Subcutaneous adipose tissue (tissue), 4 donors: ENCODE measurements around the gene THRA. TPM values are rescaled to one million over a fixed set of nuclear protein-coding genes. Genes with fewer than 3 reads are reported as not detected.

Experiments used
- total RNA-seq, 4 donors: library from RNA; depleted of rRNA; stranded (reverse); fragments of >200 nt; gene quantifications; one replicate each; pipeline ENCODE4 v1.1.0, GENCODE V29; 2016
- TF ChIP-seq, protein P1 (sequence below): fragments of 450-650 bp; IDR thresholded peaks from one replicate; pipeline ENCODE4 v1.5.1; 2016; ENCODE audit warnings: low read depth, mild to moderate bottlenecking, control low read depth, antibody characterized with exemption, moderate library complexity

THRA gene
- total RNA-seq, 4 donors from 2014 or later = 35.7 to 81.2 (median 47.1) TPM

- TF ChIP-seq, protein P1, sequence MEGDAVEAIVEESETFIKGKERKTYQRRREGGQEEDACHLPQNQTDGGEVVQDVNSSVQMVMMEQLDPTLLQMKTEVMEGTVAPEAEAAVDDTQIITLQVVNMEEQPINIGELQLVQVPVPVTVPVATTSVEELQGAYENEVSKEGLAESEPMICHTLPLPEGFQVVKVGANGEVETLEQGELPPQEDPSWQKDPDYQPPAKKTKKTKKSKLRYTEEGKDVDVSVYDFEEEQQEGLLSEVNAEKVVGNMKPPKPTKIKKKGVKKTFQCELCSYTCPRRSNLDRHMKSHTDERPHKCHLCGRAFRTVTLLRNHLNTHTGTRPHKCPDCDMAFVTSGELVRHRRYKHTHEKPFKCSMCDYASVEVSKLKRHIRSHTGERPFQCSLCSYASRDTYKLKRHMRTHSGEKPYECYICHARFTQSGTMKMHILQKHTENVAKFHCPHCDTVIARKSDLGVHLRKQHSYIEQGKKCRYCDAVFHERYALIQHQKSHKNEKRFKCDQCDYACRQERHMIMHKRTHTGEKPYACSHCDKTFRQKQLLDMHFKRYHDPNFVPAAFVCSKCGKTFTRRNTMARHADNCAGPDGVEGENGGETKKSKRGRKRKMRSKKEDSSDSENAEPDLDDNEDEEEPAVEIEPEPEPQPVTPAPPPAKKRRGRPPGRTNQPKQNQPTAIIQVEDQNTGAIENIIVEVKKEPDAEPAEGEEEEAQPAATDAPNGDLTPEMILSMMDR = no peak
Observed at GRCh38 chr17:40123811-40124114, 61.0 kb downstream of the THRA start.

- TF ChIP-seq, protein P1 = no peak
Observed at GRCh38 chr17:40124279-40125141, 61.7 kb downstream of the THRA start.

- TF ChIP-seq, protein P1 = no peak
Observed at GRCh38 chr17:40129498-40129897, 66.7 kb downstream of the THRA start.

DNA sequence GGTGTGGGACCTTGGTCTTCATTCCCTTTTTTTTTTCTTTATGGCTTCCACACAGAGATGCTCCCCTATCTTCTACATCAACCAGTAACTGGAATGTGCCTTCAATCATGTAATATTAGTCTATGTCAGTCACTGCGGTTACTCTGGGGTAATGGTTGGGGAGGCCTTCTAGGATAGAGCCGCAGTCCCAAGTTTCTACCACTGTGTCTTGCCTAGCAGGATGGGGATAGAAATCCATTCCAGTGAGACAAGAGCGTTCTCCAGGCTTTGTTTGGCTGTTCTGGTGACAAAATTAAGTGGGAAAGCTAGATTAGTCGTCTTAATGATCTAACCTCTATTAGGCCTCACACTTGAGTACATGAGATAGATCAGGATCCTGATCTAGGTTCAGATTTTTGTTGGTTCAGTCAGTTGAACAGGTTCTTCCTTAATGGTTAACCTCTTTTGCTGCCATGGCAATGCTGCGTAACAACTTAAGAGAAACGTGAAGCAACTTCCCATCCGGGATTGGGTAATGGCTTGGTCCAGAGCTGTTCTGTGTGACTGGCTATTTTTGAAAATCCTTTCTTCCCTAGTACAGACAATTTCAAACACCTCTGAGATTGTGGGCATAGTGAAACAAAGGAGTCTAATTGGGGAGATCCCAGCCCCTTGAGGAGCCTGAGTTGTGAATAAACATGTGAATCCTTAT lies 67.7 kb downstream of the THRA start:
- TF ChIP-seq, protein P1 = no peak

DNA sequence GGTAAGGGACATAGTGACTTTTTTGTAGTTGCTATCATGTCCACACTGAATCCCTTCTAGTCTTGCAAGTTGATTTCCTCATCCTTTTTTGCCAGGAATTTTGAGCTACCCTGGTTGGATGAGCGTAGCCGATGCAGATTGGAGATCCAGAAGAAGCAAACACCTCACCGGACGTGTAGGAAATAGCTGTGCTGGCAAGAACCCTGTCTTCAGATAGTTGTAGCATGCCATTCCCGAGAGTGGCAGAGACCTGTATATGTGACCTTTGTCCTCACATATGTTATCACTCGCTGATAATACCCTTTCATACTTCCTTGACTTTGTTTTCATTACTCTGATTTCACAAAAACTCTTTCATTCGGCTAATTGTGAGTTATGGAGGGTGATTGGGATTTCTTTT lies 71.4 kb downstream of the THRA start:
- TF ChIP-seq, protein P1 = no peak

- TF ChIP-seq, protein P1 = no peak
Observed at GRCh38 chr17:40135817-40136216, 73.1 kb downstream of the THRA start.

DNA sequence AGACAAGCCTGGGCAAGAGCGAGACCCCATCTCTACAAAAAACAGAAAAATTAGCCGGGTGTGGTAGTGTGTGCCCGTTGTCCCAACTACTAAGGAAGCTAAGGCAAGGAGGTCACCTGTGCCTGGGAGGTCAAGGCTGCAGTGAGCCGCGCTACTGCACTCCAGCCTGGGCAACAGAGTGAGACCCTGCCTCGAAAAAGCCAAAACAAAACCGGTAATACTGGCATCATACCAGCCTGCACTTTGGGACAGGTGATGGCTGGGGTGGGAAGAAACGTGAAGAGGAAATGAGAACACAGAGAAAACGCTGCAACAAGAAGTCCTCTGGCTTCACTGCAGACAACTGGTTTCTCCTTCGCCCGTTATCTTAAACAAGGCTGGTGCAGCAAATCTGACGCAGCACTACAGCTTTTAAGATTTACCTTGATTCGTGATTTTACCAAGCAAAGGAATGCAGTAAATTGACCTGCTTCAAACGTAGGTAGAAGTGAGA lies 76.8 kb downstream of the THRA start:
- TF ChIP-seq, protein P1 = no peak
